GM04503 (cell line): ENCODE data around the gene FMN2.
"Not testable (repeated sequence)": the region's sequence is repeated elsewhere in the genome, so short reads cannot be mapped to it uniquely, and the experiment has no call there.

Experiments used
- DNase-seq: peaks from one replicate; pipeline ENCODE4 v3.0.0-alpha.2; 2012; ENCODE audit warnings: low read depth

The FMN2 gene

GRCh38 chr1:240363914-240364313, 272.2 kb downstream of the FMN2 start:
- DNase-seq: no peak

- DNase-seq: no peak
Observed at GRCh38 chr1:240366636-240367035, 275.0 kb downstream of the FMN2 start.

GRCh38 chr1:240385551-240385950, 293.9 kb downstream of the FMN2 start:
- no peak for DNase-seq

- peak; percentile 90 for DNase-seq
Observed at GRCh38 chr1:240385985-240386978, 294.6 kb downstream of the FMN2 start.

- DNase-seq: no peak
Observed at GRCh38 chr1:240387051-240387450, 295.4 kb downstream of the FMN2 start.

GRCh38 chr1:240391660-240392260, 300.1 kb downstream of the FMN2 start:
- no peak for DNase-seq

- DNase-seq: no peak
Observed at GRCh38 chr1:240394353-240394752, 302.7 kb downstream of the FMN2 start.

- no peak for DNase-seq
Observed at GRCh38 chr1:240395336-240395735, 303.7 kb downstream of the FMN2 start.

- peak; percentile 66 for DNase-seq
Observed at GRCh38 chr1:240399381-240399780, 307.7 kb downstream of the FMN2 start.

- DNase-seq: no peak
Observed at GRCh38 chr1:240401731-240402130, 310.0 kb downstream of the FMN2 start.

GRCh38 chr1:240402326-240402725, 310.6 kb downstream of the FMN2 start:
- no peak for DNase-seq

GRCh38 chr1:240404286-240404685, 312.6 kb downstream of the FMN2 start:
- DNase-seq: no peak

GRCh38 chr1:240405751-240406150, 314.1 kb downstream of the FMN2 start:
- DNase-seq: no peak

- no peak for DNase-seq
Observed at GRCh38 chr1:240407407-240407806, 315.7 kb downstream of the FMN2 start.

- no peak for DNase-seq
Observed at GRCh38 chr1:240409615-240410014, 317.9 kb downstream of the FMN2 start.

GRCh38 chr1:240413732-240414131, 322.0 kb downstream of the FMN2 start:
- DNase-seq: peak; percentile 76

GRCh38 chr1:240414237-240414636, 322.6 kb downstream of the FMN2 start:
- peak; percentile 81 for DNase-seq

- not testable (repeated sequence) for DNase-seq
Observed at GRCh38 chr1:240415011-240415410, 323.3 kb downstream of the FMN2 start.

GRCh38 chr1:240415532-240415931, 323.8 kb downstream of the FMN2 start:
- DNase-seq: no peak

GRCh38 chr1:240417317-240417716, 325.6 kb downstream of the FMN2 start:
- DNase-seq: no peak

- DNase-seq: no peak
Observed at GRCh38 chr1:240420766-240421165, 329.1 kb downstream of the FMN2 start.

- no peak for DNase-seq
Observed at GRCh38 chr1:240423246-240423924, 331.7 kb downstream of the FMN2 start.
